AG08395 (cell line): Measurements from ENCODE around the gene DNAAF3.
"Not testable (repeated sequence)": the region's sequence is repeated elsewhere in the genome, so short reads cannot be mapped to it uniquely, and the experiment has no call there.

Experiments used
- DNase-seq: peaks from one replicate; pipeline ENCODE4 v3.0.0; 2012; ENCODE audit warnings: mixed read lengths, low spot score

The DNAAF3 gene

DNA sequence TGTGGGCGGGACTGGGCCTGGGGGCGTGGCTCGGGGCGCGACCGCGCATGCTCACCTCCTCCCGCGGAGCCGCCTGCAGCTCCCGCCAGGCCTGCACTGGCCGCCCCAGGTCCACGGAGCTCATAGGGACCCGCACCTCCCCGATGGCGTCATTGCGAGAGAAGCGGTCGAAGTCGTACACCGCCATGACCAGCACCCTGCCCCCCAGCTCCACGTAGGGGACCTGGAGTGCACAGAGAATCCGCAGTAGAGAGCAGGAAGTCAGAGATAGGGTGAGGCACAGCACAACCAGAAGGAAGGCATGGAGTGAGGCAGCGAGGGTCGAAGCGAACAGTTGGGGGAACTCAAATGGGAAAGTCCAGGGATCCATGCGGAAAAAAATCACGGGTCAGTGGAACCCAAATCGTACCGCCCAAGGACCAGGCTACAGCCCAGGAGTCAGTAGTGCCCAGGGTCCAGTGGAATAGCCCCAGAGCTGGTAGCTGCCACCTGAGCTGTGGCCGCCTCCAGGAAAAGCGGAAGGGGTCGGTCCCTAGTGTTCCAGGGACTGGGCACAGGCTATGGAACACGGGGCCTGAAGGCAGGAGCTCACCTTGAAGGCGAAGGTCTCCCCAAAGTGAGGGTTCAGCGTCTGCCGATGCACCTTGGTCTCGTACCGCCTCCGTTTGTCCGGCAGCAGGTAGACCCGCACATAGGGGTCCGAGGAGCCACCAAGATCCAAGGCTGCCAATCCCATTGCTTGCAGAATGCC lies 8.9 kb upstream of the DNAAF3 start:
- DNase-seq: no peak

DNA sequence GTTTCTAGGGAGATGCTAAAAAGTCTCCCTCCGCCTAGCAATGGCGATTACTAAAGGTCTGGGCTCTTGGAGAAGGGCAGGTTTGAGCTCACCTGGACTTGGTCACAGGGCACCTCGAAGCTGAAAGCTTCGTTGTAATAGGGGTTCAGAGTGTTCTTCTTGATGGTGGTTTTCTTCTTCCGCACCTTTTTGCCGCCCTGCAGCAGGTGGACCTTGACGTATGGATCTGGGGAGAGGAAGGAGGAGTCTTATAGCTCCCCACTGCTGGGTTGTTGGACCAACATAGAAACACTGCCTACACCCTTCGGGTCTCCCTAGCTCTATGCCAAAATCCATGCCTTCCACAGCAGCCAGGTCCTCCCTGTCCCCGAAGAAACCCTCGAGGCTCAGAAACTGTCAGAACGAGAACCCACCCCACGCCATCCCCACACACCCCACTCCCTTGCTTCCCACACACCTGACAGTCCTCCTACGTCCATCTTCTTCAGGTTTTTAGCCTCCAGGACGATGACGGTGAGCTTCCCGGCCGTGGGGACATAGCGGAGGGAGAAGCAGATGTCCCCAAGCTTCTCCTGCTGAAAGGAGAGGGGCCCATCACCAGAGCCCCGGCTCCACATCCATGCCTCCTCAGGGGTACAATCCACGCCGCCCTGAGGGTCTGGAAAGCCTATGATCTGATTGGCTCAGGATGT lies 8.2 kb upstream of the DNAAF3 start:
- DNase-seq: no peak

DNA sequence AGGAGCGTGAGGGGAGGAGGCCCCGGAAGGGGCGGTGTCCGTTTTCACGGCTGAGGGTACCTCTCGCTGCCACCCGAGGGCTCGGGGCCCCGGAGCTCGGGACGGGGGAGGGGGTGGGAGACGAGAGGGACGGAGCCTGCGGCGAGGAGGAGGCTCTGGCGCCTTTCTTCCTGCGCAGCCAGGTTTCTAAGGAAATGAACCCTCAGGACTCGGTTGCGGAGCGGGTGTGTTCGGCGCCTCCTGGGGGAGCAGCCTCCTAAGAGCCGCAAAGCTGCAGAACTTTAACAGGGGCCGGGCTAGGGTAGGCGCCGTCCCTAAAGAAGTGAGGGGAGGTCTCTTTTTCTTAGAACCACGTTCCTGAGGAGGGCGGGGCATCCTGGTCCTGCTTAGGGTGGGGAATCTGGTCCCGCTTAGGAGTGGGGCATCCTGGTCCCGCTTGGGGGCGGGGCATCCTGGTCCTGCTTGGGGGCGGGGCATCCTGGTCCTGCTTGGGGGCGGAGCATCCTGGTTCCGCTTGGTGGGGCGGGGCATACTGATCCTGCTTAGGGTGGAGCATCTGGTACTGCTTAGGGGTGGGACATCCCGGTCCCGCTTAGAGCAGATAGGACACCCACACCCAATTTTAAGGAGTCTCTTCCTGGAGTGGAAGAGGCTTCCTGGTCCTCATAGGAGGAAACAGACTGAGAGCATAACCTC lies 7.4 kb upstream of the DNAAF3 start:
- peak; percentile 93 for DNase-seq

DNA sequence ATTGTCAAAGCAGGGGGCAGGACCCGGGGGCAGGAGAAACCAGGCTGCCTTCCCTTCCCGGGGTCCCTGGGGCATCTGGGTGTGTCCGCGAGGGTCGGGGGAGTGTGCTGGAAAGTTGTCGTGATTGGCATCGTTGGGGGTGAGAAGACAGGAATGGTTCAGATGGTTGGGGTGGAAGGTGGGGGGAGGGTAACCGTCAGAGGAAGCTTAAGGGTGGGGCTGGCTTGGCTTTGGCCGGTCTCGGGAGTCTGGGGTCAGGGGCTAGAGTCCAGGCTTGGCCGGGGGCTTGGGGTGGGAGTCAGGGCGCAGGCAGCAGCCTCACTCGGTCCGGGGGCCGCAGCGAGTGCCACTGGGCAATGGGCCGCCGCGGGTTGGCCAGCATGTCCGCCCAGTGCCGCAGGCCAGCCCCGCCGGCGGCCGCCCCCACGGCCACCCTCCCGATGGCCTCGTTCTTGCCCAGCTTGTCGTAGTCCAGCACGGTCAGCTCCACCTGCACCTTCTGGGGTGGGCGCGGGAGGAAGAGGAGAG lies 6.8 kb upstream of the DNAAF3 start:
- DNase-seq: no peak

DNA sequence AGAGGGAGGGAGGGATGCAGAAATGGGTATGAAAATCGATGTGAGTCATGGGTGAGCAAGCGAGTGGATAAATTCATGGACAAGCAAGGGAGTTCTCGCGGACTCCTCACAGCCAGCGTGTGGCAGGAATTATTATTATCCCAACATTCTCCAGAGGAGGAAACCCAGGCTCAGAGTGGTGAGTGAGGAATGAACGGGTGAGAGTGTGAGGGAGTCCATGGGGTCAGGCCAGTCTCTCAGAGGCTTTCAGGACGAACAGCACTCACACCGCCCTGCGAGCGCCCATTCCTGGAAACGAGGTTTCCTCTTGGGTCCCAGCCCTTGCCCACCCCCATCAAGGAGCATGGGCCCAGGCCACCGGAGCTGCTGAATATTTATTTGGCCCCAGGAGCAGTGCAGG lies 6.3 kb upstream of the DNAAF3 start:
- DNase-seq: peak; percentile 76

DNA sequence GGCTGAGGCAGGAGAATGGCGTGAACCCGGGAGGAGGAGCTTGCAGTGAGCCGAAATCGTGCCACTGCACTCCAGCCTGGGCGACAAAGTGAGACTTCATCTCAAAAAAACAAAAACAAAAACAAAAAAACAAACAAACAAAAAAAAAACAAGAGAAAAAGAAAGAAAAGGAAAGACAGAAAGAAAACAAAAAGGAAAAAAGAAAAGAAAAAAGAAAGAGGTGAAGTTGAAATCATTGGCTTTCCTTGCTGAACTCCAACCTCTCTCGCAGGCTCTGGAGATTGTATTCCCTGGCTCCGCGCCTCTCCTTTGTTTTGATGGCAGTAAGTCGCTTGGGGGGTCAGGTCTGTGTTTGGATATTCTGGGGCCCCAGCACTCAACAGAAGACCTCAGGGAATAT lies 5.9 kb upstream of the DNAAF3 start:
- not testable (repeated sequence) for DNase-seq

DNA sequence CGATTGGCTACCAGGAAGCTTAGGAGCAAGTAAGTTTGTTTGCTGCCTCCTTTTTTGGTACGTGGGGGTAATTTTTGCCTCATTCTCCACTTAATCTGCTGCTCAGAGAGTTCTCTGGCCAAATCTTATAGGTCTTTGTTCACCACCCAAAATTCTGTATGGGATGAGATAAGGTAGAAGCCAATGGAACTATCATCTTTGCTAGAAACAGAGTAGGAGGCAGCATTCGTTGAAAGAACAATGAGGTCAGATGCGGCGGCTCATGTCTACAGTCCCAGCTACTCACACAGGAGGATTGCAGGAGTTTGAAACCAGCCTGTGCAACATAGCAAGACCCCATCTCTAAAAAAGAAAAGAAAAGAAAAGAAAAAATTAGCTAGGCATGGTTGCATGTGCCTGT lies 5.0 kb upstream of the DNAAF3 start:
- no peak for DNase-seq

DNA sequence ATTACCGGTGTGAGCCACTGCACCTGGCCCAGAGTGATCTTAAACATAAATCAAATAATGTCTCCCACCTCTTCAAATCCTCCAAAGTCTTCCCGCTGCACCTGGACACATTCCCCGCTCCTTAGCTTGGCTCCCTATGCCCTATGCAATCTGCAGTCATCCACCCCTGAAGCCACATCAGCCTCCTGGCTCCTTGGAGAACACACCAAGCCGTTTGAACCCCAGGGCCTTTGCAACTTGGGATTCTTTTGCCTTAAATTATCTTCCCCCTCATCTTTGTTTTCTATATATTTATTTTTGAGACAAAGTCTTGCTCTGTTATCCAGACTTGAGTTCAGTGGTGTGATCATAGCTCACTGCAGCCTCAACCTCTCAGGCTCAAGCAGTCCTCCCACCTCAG lies 2.7 kb upstream of the DNAAF3 start:
- no peak for DNase-seq

DNA sequence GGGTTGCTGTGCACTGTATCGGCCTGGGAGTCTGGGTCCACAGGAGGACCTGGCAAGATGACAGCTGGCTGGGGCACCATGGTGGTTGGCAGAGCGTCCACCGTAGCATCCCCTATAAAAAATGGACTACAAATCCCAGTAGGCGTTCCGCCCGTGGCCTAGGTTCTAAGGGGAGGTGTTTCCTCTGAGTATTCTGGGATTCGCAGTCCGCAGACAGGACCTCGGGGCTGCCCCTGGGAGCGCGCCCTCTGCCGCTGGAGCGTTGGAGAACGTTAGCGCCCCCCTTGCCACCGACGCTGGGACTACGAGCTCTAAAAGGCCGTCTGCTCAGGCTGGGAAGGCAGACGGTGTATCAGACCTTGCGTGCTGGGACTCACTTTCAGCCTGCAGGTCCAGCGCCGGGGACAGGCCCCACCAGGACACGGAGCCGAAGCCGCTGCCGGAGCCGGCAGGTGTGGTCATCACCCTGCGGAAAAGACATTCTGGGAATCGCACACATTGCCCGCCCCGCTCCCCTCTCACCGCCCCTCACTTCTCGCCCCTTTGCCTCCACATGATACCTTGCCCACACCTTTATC lies 372 bp downstream of the DNAAF3 start:
- DNase-seq: peak; percentile 69

DNA sequence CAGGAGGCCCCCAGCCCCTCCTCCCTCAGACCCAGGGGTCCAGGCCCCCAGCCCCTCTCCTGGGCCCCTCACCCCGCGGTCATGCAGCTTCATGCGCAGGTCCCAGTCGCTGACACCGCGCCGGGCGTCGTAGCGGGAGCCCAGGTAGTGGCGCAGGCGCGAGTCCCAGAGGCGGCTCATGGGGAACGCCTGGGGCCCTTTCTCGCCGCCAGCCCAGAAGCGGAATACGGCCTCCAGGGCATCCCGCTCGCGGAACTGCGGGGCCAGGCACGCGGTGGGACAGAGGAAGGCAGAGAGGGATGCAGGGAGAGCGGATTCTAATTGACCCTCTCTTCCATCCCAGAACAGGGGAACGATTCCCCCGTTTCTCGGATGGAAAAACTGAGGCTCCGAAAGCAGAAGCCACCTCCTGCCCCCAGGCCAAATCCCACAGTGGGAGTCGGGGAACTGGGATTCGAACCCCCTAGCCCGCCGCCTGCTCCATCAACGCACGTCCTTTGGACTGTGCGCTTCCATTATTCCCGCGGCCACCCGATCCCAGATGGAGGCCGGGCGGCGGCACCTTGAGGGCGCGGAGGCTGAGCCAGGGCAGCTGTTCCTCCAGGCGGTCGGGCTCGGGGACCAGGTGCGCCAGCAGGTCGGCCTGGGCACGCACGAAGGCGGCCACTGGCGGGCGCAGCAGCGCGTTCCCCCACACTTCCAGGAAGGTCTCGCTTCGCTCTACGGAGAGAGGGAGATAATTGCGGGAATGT lies 4.7 kb downstream of the DNAAF3 start:
- DNase-seq: no peak

DNA sequence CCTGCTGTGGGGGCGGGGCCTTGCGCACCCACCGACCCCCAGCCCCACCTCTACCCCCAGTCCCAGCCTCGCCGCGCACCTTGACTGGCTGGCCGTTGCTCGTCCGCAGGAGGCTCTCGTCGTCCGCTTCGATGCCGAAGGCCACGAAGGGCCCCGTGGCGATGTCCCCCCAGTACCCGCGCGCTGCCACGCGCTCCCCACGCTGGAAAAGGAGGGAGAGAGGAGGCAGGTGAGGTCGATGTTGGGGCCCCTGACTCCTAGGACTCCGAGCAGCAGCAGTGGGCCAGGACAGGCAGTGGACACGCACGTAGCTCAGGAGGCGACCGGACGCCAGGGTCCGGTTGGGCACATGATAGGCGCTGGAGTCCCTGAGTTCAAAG lies 5.4 kb downstream of the DNAAF3 start:
- no peak for DNase-seq

DNA sequence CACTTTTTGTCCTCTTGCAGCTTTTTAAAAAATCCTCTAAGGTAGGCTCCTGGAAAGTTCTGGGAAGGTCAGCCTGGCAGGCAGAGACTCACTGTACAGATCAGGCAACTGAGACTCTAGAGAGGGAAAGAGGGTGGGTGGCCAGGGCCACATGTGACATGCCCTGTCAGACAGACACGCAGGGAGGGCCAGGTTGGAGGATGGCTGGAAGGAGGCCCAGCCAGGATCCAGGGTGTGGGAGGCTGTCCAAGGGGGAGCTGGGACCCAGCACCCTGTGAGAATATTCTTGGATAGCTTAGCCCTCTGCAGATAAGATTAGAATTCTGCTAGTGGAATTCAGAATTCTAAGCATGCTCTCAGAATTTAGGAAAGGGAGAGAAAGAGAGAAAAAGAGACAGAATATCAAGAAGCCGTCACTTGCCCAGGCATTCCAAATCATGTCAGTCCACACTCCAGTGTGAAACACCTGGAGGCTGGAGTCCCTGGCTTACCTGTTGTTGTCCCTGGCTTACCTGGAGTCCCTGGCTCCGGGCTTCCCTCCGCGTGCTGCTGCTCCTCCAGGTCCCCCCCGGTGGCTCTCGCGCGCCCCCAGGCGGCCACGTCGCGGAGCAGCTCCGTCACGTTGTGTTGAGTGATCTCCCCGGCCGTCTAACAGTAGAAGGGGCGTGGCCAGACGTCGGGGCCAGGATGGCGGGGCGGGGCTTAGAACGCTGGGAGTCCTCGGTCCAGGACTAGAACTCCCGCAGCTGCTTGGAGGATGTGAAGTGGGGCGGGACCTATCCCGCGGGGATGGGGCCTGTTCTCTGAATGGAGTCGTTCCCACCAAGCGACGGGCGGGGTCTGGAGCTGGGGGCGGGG lies 6.1 kb downstream of the DNAAF3 start:
- DNase-seq: peak; percentile 96

DNA sequence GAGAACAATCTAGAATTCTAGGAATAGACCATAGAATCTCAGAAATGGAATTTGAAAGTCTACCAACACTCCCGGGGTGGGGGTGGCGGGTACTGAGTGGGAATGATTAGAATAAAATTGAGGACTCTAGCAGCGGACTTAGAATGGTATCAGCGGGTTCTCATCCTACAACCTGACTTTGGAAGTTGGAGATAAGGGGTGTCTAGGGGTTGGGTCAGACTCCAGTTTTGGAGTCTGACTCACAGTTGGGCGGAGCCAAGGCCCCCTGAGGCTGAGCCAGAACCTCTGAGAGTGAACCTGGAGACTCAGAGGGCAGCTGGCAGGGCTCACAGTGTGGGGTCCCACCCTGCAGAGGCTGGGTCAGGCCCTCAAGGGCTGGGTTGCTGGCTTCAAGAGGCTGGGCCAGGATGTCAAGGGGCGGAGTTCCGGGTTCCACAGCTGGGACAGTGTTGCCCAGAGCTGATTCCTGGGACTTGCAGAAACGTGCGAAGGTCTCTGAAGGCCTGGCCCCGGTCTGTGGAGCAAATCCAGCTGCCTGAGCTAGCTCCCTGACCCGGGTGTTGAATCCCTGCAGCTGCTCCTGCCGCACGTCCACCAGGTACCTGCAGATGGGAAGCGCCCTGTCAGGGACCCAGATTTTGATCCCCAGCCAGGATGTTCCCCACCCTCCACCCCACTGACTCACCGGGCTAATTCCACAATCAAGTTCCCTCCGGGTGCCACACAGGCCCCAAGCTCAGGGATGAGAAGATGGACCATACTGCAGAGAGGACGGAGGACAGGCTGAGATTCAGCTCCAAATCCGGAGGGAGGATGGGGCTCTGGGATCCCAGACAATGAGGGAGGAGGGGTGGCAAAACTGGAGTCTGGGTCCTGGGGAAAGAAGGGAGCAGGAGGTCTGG lies 7.3 kb downstream of the DNAAF3 start:
- DNase-seq: peak; percentile 45

DNA sequence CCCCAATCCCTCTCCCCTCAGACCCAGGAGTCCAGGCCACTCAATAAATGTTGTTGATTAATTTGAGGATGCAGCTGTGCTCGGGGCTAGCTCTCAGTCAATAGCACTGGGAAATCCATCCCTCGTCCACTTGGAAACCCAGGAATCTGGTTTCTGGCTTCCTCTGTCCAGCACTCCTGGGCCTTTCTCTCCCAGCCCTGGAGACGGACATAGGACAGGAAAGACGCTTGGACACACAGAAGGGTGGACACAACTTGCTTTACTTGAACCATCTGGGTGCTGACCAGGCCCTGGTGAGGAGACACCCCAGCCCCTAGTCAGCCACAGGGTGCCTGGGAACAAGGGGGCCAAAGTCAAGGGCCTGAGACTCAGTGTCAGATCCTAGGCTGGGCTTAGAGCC lies 8.0 kb downstream of the DNAAF3 start:
- DNase-seq: no peak

DNA sequence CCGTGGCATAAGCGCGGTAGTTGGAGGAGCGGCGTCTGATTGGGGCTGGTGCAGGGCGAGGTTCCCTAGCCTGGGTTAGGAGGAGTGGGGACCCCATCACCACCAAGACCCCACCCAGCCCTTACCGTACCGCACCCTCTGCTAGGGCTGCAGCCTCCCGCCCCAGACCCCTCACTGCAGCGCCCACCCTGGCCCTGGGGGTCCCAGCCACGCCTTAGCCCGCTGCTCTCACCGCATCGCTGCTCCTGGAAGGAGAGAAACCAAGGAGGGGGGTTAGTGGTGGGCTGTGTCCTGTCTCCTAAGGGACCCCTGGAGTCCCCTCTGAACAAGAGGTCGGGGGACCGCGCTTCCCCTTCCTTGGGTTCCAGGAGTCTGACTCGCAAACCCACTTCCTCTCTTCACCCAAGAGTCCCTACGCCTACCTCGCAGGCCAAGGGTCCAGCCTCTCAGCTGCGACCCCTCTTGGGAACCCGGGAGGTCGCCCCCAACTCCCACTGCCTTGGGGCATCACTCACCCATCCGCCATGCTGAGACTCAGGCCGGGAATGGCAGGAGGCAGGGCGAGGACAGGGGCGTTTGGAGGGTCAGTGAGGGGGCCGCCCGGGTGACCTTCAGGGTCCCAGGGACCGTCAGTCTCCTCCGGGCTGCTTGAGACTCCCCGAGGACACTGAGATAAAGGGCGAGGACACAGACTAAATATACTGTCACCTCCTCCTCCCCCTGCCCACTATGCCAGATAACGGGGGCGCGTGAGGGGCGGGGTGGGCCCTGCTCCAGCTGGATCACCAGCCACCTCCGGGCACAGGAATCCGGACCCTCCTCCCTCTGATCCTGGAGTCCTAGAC lies 9.1 kb downstream of the DNAAF3 start, which contains the start of gene TNNI3:
TSS of gene TNNI3 (minus strand) at position 669 of the 845 bp plus-strand sequence. CDS start at position 526, 143 bp downstream.
- no peak for DNase-seq

DNA sequence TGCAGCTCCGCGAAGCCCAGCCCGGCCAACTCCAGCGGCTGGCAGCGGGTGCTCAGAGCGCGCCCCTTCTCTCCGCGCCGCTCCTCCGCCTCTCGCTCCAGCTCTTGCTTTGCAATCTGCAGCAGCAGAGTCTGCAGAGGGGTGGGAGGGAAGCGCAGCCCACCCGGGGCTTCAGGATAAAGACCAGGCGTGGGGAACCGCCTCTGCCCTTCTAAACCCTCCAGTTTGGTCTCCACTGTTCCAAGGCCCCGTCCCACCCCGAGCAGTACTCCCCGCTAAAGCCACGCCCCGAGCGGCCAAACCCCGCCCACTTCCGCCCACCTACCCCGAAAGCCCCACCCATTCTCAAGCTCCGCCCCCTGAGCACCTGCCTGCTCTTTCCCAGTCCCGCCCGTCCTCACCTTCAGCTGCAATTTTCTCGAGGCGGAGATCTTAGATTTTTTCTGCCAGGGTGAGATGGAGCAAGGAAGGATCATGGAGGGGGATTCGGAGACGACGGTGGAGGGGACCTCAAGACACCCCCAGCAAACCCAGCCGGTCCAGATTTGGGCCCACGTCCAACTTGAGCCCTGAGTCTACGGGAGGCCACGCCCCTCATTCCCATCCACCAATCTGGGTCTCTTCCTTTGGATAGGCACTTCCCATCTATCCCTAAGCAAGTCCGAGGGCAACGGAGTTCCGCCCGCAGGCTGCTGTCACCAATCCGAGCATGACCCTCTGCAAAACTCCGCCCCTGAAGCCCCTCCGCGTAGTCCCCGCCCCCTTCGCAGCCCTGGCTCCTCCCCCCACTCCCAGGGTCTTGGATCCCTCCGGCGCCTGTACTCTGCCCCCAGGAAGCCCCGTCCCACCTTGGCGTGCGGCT lies 10.0 kb downstream of the DNAAF3 start:
- peak; percentile 68 for DNase-seq

DNA sequence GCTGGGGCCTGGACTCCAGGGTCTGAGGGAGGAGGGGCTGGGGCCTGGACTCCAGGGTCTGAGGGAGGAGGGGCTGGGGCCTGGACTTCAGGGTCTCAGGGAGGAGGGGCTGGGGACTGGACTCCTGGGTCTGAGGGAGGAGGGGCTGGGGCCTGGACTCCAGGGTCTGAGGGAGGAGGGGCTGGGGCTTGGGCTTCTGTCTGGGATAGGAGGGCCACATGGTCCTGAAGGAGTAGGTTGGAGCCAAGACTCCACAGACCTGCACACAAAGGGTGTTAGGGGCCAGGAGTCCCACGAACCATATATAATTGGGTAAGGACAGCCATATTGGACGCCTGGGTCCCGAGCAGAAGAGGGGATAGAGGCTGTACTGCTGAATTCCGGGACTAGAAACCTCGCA lies 10.6 kb downstream of the DNAAF3 start:
- DNase-seq: not testable (repeated sequence)
